Immature natural killer cell (primary cell): ENCODE results near the gene EYA4. TPM values are rescaled to one million over a fixed set of nuclear protein-coding genes. Genes with fewer than 3 reads are reported as not detected.

Source experiments
- DNase-seq, 3 donors: peaks; one replicate each; pipeline ENCODE4 v3.0.0; 2022; ENCODE audit warnings: mixed read lengths in 1 of 3
- H3K27ac Mint-ChIP-seq, 6 donors: one replicate each; pipeline ENCODE4 v1.8.0; 2020; ENCODE audit warnings: mixed read lengths in 6 of 6, mild to moderate bottlenecking in 5 of 6, inconsistent platforms in 4 of 6, moderate library complexity in 3 of 6
- H3K27me3 Mint-ChIP-seq, 3 donors: one replicate each; pipeline ENCODE4 v1.8.0; 2020 to 2021; ENCODE audit warnings: low read depth in 3 of 3, mild to moderate bottlenecking in 3 of 3, mixed read lengths in 3 of 3, moderate library complexity in 3 of 3, inconsistent platforms in 1 of 3
- H3K36me3 Mint-ChIP-seq, 3 donors: one replicate each; pipeline ENCODE4 v1.8.0; 2020; ENCODE audit warnings: mixed read lengths in 3 of 3, inconsistent platforms in 2 of 3, mild to moderate bottlenecking in 2 of 3
- H3K4me1 Mint-ChIP-seq, 2 donors: one replicate each; pipeline ENCODE4 v1.8.0; 2020; ENCODE audit warnings: inconsistent platforms in 2 of 2, mild to moderate bottlenecking in 2 of 2, mixed read lengths in 2 of 2, moderate library complexity in 1 of 2
- H3K4me3 Mint-ChIP-seq, 5 donors: one replicate each; pipeline ENCODE4 v1.8.0; 2020; ENCODE audit warnings: mild to moderate bottlenecking in 5 of 5, mixed read lengths in 5 of 5, inconsistent platforms in 3 of 5, moderate library complexity in 3 of 5
- H3K9me3 Mint-ChIP-seq, 6 donors: one replicate each; pipeline ENCODE4 v1.8.0; 2020; ENCODE audit warnings: mild to moderate bottlenecking in 6 of 6, mixed read lengths in 6 of 6, inconsistent platforms in 4 of 6, moderate library complexity in 3 of 6
- polyA plus RNA-seq, 3 donors: library from polyadenylated mRNA; unstranded; fragments of 300-500 nt; fragmentation: Illumina TruSeq; gene quantifications; one replicate each; pipeline ENCODE4 v1.2.3, GENCODE V29; 2021

Gene EYA4
- polyA plus RNA-seq, 3 donors from 2014 or later, result not detected

DNA sequence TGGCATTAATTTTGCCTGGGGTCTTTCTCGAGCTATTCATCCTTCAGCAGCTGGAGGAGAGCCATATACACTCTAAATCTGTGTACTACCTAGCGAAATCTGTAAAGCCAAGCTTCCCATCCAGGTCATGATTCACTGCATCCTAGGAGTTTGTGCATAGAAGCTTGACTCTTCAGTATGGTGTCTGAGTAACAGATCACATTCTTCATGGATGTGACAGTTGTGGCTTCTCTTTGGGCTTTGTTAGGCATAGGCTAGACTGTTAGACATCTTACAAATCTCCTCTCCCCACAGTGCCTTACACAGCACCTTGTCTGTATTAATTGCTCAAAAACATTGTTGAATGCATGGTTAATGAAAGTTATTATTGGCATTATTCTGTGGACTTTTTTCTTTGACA, 177.0 kb downstream of the EYA4 start:
- Mint-ChIP-seq H3K4me1 (no peaks in the 10 kb centered on the region), H3K27me3 (peaks cover 0 to 1% (median 0%) of the 10 kb centered on the region in 3 donors), H3K36me3 (no peaks in the 10 kb centered on the region), H3K9me3 (peaks cover 0 to 2% (median 0%) of the 10 kb centered on the region in 6 donors), H3K27ac (no peak overlapping the region), H3K4me3 (no peak overlapping the region)
- no peak for DNase-seq

DNA sequence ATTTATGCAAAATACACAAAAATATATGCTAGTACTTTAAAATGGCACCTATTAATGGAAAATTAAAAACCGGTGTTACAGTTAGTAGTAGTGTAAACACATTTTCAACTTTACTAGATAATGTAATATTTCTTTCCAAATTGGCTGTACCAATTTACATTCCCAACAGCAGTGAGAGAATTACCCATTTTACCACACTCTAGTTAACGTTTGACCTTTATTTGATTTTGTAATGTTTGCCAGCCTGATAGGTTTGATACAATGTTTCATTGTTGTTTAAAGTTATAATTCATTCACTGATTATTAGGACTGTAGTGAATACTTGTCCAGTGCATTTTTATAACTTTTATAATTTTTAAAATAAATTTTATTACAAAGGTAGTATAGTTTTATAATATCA, 182.1 kb downstream of the EYA4 start:
- peaks cover 0 to 1% (median 0%) of the 10 kb centered on the region in 3 donors for H3K27me3 Mint-ChIP-seq

DNA sequence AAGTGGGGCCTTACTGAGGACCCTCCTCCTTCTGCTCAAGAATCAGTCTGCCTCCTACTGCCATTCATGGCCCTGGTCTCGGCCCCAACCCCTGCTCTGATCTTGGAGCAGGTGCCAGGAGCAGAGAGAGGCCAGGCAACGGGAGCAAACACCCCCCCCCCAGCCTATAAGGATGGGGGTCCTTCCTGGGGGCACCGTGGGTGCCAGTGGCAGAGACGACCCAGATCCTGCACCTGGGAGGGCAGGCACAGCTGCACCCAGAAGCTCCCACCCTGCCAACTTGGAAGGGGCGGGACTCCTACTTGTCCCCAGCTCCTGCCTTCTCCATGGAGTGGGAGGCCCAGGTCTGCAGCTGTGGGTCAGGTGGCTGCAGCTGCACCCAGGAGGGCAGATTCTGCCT, 183.2 kb downstream of the EYA4 start:
- DNase-seq, result no peak
- H3K4me1 Mint-ChIP-seq, result no peaks in the 10 kb centered on the region
- peaks cover 0 to 1% (median 1%) of the 10 kb centered on the region in 3 donors for H3K27me3 Mint-ChIP-seq

More for the DNA sequence above, 182.1 kb downstream of the EYA4 start:
- no peaks in the 10 kb centered on the region for H3K36me3 Mint-ChIP-seq
- no peak overlapping the region for H3K4me3 Mint-ChIP-seq
- peaks cover 0 to 4% (median 0%) of the 10 kb centered on the region in 6 donors for H3K9me3 Mint-ChIP-seq
- DNase-seq, result no peak
- H3K27ac Mint-ChIP-seq, result no peak overlapping the region
- H3K4me1 Mint-ChIP-seq, result no peaks in the 10 kb centered on the region

DNA sequence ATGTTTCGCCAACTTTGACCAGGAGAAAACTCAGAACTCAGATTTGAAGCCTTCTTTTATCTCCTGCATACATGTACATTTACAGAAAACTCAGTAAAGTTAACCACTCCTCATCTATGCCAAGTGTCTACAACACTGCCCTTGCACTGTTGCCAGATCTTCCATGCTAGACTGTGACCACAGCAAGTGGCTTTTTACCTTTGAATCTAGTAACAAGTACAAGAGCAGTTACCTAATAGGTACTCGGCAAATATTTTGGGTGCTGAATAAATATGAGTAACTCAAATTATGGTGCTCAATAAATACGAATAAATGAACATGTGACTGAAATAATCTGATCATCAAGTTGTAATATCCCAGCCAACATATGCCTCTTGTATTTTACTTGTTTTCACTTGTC, 184.9 kb downstream of the EYA4 start:
- Mint-ChIP-seq H3K9me3 (peaks cover 0 to 6% (median 0%) of the 10 kb centered on the region in 6 donors), H3K4me1 (no peaks in the 10 kb centered on the region), H3K36me3 (no peaks in the 10 kb centered on the region), H3K27ac (no peak overlapping the region), H3K27me3 (peaks cover 0 to 1% (median 1%) of the 10 kb centered on the region in 3 donors), H3K4me3 (no peak overlapping the region)
- DNase-seq, result no peak

More for the DNA sequence above, 183.2 kb downstream of the EYA4 start:
- Mint-ChIP-seq H3K4me3 (no peak overlapping the region), H3K27ac (no peak overlapping the region), H3K36me3 (no peaks in the 10 kb centered on the region), H3K9me3 (peaks cover 0 to 4% (median 0%) of the 10 kb centered on the region in 6 donors)

DNA sequence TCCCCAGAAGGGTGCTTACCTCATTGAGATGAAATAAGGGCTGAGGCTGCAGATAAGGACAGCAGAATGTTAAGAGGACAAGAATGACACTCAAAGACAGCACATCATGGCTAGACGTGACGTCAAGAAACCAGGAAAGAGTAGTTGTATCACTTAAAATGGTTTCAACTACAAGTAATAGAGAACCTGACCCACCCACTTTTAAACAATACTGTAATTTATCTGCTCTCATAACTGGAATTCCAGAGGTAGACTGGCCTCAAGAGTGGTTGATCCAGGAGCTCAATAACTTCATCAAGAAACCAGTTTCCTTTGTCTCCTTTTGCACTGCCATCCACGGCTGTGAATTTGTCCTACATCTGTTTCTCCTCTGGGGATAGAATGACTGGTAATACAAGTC, 187.1 kb downstream of the EYA4 start:
- H3K9me3 Mint-ChIP-seq, result peaks cover 0 to 6% (median 0%) of the 10 kb centered on the region in 6 donors
- no peak overlapping the region for H3K27ac Mint-ChIP-seq
- DNase-seq, result no peak
- H3K4me3 Mint-ChIP-seq, result no peak overlapping the region
- no peaks in the 10 kb centered on the region for H3K4me1 Mint-ChIP-seq
- no peaks in the 10 kb centered on the region for H3K36me3 Mint-ChIP-seq
- peaks cover 0 to 1% (median 0%) of the 10 kb centered on the region in 3 donors for H3K27me3 Mint-ChIP-seq

DNA sequence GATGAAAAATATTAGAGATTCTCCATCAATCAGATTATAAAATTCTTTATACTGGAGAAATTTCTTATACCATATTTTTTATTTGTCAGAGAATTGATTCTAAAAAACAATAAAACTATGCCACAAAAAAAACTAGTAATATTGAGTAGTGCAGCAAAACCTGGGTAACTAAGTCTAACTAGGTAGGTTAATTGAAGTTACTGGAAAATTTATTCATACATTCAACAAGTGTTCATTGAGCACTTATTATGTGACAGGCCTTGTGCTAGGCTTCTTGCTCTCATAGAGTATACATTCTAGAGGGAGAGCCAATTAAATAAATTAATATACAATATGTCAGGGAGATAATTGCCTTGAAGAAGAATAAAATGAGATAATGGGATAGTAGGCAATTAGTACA, 189.4 kb downstream of the EYA4 start:
- no peak overlapping the region for H3K4me3 Mint-ChIP-seq
- peaks cover 0 to 1% (median 0%) of the 10 kb centered on the region in 3 donors for H3K27me3 Mint-ChIP-seq
- peaks cover 0 to 10% (median 0%) of the 10 kb centered on the region in 6 donors for H3K9me3 Mint-ChIP-seq
- no peaks in the 10 kb centered on the region for H3K4me1 Mint-ChIP-seq
- no peak overlapping the region for H3K27ac Mint-ChIP-seq
- DNase-seq, result no peak
- no peaks in the 10 kb centered on the region for H3K36me3 Mint-ChIP-seq

DNA sequence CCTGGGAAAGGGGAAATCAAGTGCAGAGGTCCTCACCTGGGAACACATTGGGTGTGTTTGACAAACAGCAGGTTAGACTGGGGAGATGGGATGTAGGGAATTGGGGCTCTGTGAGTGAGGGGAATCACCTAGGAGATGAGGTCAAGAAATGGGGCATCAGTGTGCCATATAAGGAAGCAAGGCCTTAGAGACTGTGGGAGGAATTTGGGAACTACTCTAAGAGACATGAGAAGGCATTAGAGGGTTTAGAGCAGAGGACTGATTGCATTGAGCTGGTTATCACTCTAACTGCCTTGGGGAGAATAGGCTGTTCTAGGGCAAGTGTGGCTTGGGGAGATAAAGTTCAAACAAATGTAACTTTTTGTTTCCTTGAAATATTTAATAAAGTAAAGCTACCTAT, 189.9 kb downstream of the EYA4 start:
- Mint-ChIP-seq H3K4me1 (no peaks in the 10 kb centered on the region), H3K27ac (no peak overlapping the region), H3K4me3 (no peak overlapping the region), H3K36me3 (no peaks in the 10 kb centered on the region), H3K27me3 (peaks cover 0 to 1% (median 0%) of the 10 kb centered on the region in 3 donors), H3K9me3 (peaks cover 0 to 10% (median 0%) of the 10 kb centered on the region in 6 donors)
- DNase-seq, result no peak

DNA sequence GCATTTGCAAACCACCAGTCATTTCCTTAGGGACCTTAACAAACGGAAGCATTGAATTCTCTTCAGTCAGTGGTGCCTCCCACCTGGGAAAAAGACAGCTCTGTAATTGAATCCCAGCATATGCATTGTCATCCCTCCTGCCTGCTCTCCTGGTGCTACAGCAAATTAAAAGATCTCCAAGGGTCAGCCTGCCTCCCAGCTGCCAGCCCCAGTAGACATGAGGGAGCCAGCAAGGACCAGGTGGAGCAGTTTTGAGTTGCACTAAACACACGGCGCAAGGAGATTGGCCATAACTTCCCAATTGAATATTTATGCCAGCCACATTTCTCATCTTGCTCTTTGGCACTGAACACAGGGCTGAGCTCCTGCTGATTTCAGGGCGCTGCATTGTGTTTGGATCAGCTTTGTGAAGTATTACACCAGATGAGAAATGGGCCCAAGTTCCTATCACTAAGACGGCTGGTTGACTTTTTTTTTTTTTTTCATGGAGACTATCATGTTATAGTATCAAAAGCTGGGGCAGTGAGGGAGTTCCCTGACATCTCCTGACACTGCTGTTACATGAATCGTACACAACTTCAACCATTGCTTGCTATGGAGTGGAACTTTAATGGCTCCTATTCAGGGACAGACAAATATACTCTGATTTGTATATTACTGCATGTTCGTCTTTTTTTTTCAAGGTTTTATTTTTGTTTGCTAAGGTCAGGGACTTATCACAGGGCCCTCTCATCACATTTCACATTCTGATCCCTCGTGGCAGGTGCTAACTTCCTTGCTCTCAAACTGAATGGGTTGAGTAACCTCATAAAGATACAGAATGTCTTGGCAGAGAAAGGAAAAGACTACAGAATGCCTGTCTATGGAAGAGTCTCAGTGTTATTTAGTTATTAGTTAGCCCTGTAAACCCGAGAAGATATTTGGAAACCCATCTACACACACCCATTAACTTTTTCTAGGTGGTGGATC, 191.1 kb downstream of the EYA4 start:
- H3K27ac Mint-ChIP-seq, result no peak overlapping the region
- peaks cover 0 to 1% (median 0%) of the 10 kb centered on the region in 3 donors for H3K27me3 Mint-ChIP-seq
- no peak for DNase-seq
- peaks cover 0 to 10% (median 0%) of the 10 kb centered on the region in 6 donors for H3K9me3 Mint-ChIP-seq
- H3K36me3 Mint-ChIP-seq, result no peaks in the 10 kb centered on the region
- H3K4me3 Mint-ChIP-seq, result no peak overlapping the region
- no peaks in the 10 kb centered on the region for H3K4me1 Mint-ChIP-seq

DNA sequence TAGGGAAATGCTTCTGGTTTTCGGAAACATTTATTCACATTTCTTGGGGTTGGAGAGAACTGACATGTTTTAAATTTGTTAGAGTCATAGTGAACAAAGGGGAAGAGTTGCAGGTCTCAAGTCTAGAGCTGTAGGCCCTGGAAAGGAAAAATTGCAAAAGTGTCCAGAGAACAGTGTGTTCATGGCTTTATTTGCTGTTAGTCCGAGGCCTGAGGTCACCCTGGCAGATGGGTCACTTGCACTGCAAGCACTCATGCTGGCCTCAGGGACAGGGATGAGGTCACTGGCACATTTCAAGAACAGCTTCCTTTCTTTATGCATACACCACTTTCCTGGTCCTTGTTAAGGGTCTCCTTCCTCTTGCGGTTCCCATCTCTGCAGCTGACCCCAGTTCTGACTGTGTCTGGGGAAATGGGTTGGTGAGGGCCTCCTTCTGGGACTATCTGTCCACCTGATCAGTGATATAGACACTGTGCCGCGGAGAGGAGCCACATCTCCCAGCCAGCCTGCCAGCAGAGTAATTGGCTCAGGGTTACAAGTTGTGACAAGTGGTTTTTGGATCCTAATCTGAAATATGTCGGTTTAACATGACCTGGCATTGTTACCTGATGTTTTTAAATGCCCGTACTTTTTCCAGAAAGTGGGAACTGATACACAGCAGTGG, 194.0 kb downstream of the EYA4 start:
- Mint-ChIP-seq H3K4me3 (no peak overlapping the region), H3K27ac (no peak overlapping the region), H3K36me3 (no peaks in the 10 kb centered on the region), H3K9me3 (peaks cover 0 to 5% (median under 1%) of the 10 kb centered on the region in 6 donors), H3K27me3 (no peaks in the 10 kb centered on the region), H3K4me1 (no peaks in the 10 kb centered on the region)
- DNase-seq, result no peak

DNA sequence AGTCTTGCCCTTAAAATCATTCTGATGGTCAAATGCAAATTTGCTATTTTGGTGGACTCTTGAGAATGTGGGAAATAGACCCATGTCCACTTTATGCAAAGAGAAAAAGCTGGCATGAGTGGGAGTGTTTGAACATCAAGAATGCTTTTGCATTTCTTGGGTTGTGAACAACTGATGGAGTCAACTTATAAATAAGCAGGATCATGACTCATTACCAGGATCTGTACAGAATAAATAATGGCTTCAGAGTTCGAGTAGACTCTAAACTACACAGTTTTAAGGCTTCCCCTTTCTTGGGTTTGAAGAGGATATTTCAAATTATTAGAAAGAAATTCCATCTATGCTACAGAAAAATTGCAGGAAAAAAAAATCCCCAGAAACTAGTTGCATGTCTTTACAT, 195.5 kb downstream of the EYA4 start:
- no peak overlapping the region for H3K4me3 Mint-ChIP-seq
- no peaks in the 10 kb centered on the region for H3K27me3 Mint-ChIP-seq
- no peak overlapping the region for H3K27ac Mint-ChIP-seq
- DNase-seq, result no peak
- peaks cover 0 to 5% (median under 1%) of the 10 kb centered on the region in 6 donors for H3K9me3 Mint-ChIP-seq
- no peaks in the 10 kb centered on the region for H3K36me3 Mint-ChIP-seq
- no peaks in the 10 kb centered on the region for H3K4me1 Mint-ChIP-seq

DNA sequence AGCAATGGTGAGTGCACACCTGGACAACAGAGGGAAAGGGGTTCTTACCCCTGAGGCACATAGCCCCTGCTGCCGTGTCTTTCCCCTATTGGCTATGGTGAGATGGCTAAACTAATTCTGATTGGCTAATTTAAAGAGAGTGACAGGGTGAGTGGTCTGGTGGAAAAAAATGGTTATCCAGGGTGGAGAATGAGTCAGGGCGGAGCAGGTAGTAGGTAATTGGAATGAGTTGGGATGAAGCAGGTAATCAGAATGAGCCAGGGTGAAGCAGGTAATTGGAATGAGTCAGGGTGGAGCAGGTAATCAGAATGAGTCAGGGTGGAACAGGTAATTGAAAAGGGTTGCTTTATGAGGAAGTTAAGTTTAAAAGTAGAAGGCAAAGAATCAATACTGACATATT, 200.3 kb downstream of the EYA4 start:
- no peaks in the 10 kb centered on the region for H3K4me1 Mint-ChIP-seq
- H3K27me3 Mint-ChIP-seq, result peaks cover 0 to under 1% (median 0%) of the 10 kb centered on the region in 3 donors
- no peak overlapping the region for H3K27ac Mint-ChIP-seq
- peaks cover 0 to 4% (median 0%) of the 10 kb centered on the region in 6 donors for H3K9me3 Mint-ChIP-seq
- H3K36me3 Mint-ChIP-seq, result no peaks in the 10 kb centered on the region
- H3K4me3 Mint-ChIP-seq, result no peak overlapping the region
- DNase-seq, result no peak

DNA sequence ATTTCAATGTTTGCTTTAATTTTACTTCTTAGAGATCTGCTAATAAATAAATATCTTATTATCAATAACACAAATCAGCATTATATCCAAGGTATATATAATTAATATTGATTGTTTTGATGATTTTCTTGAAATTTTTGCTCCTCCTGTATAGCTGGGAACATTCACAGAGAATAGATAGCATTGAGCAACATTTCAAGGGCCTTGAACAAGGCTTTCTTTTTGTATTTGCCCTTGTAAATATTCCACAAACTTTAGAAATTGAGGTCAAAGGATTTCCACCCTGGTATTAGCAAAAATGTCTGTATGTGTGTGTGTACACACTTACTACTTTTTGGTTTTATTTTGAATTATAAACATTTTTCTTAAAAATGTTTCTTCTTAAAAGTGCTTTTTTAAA, 205.6 kb downstream of the EYA4 start:
- peaks cover 0 to 2% (median 0%) of the 10 kb centered on the region in 3 donors for H3K27me3 Mint-ChIP-seq
- H3K27ac Mint-ChIP-seq, result no peak overlapping the region
- no peaks in the 10 kb centered on the region for H3K9me3 Mint-ChIP-seq
- no peaks in the 10 kb centered on the region for H3K36me3 Mint-ChIP-seq
- no peak overlapping the region for H3K4me3 Mint-ChIP-seq
- DNase-seq, result no peak
- no peaks in the 10 kb centered on the region for H3K4me1 Mint-ChIP-seq

DNA sequence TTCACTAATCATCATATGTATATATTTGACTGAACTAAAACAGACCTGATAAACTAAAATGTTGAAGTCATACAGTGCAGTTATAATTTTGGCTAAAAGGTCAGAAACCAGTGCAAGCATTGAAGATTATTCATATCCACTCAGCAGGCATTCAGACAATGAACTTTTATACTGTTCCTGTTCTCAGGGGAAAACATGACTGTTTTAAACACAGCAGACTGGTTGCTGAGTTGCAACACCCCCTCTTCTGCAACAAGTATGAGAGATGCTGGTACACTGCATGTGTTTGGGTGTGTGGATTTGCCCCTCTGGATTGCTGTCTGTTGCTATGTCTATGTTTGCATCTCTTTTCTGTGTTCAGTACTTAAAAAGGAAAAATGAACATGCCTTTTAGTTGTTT, 206.8 kb downstream of the EYA4 start:
- no peak overlapping the region for H3K4me3 Mint-ChIP-seq

DNA sequence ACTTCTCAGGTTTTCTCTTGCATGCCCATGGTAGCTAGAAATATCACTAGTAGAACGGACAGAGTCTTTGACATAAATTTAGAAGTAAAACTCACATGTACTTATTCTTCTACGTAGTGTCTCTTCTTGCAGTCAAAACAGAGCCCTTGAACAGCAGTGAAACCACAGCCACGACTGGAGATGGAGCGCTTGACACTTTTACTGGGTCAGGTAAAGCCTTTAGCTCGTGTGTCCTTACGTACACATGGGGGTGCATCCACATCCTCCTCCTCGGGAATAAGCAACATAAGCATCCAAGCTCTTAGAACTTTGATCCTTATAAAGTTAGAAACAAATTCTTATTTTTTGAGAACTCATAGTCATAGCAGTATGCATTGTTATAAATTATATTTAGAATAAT, 215.3 kb downstream of the EYA4 start:
- Mint-ChIP-seq H3K27me3 (no peaks in the 10 kb centered on the region), H3K4me1 (no peaks in the 10 kb centered on the region), H3K9me3 (no peaks in the 10 kb centered on the region), H3K4me3 (no peak overlapping the region), H3K36me3 (no peaks in the 10 kb centered on the region), H3K27ac (no peak overlapping the region)
- no peak for DNase-seq

More for the DNA sequence above, 206.8 kb downstream of the EYA4 start:
- no peaks in the 10 kb centered on the region for H3K9me3 Mint-ChIP-seq
- H3K27me3 Mint-ChIP-seq, result peaks cover 0 to 2% (median 0%) of the 10 kb centered on the region in 3 donors
- no peaks in the 10 kb centered on the region for H3K4me1 Mint-ChIP-seq
- no peak for DNase-seq
- H3K27ac Mint-ChIP-seq, result no peak overlapping the region
- no peaks in the 10 kb centered on the region for H3K36me3 Mint-ChIP-seq
